ENCODE data around the gene LYPD6B. TPM values are rescaled to one million over a fixed set of nuclear protein-coding genes. Genes with fewer than 3 reads are reported as not detected.

Gene LYPD6B
- total RNA-seq, 1 donor from 2014 or later, result not detected

DNA sequence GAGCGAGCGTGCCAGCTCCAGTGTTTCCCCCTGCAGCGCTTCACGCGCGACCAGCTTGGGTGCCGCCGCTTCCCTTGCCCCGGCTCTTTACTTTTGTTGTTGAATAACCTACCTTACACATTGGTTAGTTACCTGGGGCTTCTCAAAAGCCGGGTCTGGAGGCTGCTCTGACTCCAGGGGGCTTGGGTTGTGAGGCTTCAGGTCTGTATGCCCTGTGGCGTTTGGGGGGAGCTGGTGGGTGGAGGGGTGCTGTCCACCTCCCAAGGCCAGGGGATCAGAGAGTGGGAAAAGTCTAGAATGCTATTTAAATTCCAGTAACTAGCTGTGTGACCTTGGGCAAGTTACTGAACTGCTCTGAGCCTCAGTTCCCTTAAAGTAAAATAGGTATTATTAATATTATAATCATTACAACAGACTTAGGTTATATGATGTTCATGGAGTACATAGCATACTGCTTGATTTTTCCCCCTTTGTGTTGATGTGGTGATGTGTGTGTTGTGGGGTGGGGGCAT is 770 bp downstream of the LYPD6B start:
- no peak for DNase-seq (ENCODE audit: low spot score)

DNA sequence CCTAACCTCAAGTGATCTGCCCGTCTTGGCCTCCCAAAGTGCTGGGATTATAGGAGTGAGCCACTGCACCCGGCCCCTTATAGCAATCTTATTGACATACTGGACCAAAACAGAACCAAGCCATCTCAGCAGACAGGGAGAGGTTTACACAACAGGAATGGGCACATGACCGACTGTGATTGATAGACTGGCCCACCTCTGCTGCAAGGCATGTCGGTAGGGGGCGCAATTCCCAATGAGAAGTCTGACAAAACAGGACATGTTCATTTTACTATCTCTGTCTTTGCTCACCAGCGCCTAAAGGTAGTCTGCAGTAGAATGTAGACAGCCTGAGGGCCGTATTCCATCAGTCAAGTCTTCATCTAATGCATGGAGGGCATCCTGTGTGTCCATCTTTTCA is 2.0 kb downstream of the LYPD6B start:
- no peak for DNase-seq (ENCODE audit: low spot score)

DNA sequence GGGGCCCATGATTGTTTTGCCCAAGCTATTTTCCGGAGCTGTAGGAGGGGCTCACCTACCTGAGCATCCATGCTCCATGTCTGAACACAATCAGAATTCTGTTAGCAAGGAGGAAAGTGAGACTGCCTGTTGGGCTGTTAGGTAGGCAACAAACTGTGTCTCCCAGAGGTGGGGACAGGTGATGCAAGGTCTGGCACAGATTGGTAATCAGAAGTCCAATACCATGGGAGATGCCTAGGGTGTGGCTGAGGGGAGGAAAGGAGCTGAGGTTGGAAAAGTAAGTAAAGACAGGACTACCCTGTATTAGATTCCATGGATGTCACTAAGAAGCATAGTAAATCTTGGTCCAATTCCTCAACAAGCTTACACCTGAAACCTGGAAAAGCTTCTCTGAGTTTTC is 3.0 kb downstream of the LYPD6B start:
- no peak for DNase-seq (ENCODE audit: low spot score)

DNA sequence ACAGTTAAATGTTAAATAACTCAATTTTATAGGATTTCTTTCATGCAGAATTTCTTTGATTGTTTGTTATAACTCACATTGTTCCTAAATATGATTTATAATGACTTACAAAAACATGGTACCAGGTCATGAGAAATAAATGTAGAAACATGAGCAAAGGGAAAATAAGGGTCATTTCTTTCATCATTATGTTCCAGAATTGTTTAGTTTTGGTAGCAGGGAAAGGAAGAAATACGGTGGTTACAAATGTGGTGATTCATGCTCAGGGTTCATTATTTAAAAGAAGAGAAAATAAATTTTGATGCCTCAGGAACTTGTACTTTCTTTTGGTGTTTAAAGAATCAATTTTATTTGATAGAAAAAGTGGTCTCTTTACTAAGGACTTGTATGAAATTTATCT is 4.4 kb downstream of the LYPD6B start:
- no peak for DNase-seq (ENCODE audit: low spot score)

DNA sequence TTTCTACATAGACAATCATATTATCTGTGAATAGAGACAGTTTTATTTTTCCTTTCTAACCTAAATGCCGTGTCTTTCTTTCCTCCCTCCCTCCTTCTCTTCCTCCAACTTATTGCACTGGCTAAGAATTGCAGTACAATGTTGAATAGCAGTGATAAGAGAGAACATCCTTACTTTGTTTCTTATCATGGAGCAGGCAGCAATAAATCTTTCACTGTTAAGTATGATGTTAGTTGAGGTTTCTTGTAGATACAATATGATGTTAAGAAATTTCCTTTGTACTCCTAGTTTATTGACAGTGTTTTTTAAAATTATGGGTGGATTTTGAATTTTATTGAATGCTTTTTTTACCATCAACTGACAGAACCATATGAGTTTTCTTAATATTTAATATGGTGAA is 6.0 kb downstream of the LYPD6B start:
- no peak for DNase-seq (ENCODE audit: low spot score)

DNA sequence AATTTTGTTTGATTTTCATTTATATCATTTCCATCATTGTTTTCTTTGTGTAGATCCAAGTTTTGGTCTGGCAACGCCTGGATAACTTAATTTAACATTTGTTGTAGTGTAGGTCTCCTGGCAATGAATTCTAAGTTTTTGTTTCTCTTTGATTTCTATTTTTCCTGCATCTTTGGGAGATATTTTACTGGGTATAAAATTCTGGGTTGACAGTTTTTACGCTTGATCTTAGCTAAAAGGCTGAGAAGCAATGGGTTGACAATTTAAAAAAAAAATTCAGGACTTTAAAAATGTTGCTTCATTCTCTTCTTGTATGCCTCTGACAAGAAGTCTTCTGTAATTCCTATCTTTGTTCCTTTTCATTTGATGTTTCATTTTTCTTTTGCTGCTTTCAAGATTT is 8.6 kb downstream of the LYPD6B start:
- DNase-seq (ENCODE audit: low spot score), result no peak

DNA sequence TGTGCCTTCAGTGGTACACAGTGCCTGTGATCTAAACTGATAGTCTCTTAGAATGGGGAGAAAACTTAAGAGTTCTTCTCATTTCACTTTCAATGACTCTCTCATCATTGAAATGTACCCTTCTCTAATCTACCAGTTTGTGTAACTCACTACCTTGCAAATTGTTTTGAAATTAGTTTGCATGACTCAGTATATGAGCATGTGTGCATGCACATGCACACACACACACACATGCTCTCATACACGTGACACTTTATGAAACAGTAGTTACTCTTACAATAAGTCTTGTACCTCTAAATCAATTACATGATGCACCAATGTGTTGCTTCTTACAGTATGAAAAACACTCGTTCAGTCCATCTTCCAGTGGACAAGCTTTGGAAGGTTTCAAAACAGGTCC is 10.6 kb downstream of the LYPD6B start:
- no peak for DNase-seq (ENCODE audit: low spot score)

DNA sequence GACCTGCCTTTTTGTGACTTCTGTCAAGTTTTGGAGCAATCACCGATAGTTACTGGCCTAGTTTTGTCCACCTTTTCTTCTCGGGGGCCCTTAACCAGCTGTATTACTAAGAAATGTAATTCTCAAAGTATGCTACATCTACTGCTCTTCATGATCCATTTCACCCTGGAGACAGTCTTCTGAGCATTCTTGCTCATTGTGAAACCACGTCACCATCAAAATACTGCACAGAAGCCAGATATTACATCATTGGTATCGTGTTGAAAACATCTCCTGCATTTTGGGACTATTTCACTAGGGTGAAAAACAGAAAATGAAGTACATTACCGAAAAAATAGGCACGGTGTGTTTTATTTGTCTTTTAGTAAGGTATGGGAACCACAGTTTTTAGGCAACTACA is 11.7 kb downstream of the LYPD6B start:
- DNase-seq (ENCODE audit: low spot score), result no peak

DNA sequence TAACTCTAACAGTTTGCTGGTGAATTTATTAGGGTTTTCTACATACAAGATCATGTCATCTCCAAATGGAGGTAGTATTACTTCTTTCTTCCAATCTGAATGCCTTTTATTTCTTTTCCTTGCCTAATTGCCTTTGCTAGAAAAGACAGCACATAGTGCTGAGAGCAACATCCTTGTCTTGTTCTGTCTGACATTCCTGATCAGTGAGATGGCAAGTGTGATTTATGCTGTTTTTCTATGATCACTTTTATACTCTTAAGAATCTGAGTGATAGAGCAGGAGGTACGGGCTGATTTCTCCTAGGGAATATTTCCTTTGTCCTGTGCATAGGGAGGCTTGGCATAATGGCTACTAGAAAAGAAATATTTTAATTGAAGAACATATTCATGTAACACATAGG is 17.3 kb downstream of the LYPD6B start:
- DNase-seq (ENCODE audit: low spot score), result no peak

DNA sequence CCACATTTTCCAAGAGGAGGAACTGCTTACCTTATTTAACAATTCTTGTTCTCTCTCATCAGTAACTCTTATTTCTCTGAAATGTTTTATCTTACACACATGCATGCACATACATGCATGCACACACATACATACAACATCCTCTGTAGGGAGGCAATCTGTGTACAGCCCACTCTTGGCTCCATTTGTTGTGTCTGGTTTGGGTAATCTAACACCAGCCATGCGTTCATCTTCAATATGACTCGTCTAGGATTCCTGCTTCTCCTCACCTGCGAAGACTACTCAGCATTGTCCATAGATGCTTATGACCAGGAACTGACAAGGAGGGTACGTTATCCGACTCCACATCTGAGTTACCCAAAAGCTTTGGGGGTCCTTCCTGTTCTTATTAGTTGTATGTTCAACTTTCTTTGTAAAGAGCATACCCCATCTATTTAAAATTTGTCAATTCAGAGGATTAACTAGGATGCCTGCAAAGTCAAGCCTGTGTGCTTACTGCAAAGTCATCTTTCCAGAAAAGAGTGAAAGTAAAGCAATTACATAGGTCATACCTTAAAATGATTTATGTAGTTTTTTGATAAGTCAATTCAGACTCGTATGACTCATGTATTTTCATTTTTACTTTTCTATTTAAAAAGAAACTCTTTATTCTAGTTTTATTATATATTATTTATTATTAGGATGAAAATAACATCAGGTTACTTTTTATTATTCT is 18.2 kb downstream of the LYPD6B start:
- DNase-seq (ENCODE audit: low spot score), result no peak

DNA sequence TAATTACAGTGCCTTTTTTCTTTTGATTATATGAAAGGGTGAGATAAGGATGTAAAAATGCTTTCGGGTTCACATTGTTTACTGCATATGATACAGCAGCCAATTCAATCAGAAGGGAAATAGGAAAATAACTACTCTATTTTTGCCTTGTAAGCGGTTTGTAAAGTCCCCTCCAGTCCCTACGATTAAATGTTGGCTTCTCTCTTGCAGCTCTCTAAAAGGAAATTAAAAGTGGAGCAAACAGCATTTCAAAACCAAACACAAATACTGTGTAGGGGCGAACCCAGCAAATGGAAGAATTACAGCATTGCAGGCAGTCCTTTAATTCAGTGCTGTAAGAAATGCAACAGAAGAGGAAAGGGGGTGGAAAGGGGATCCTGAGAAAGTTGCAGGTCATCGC is 18.9 kb downstream of the LYPD6B start:
- DNase-seq (ENCODE audit: low spot score), result no peak

DNA sequence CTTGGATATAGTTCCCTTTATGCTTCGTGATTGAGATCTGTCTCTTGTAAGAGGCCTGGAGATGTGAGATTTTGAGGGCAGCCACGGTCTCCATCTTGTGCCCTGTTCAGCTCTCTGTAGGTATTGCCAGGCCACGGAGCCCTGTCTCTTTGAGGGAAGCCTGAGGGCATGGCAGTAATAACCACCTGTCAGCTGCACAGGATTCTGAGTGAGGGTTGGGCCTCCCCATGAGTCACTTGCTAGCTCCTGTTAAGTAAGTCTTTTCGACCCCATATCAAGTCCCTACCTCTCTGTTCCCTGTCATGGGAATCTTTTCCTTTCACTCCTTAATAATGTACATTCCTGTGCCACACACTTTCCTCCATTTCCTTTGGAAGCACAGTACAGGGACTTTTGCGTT is 20.4 kb downstream of the LYPD6B start:
- no peak for DNase-seq (ENCODE audit: low spot score)

DNA sequence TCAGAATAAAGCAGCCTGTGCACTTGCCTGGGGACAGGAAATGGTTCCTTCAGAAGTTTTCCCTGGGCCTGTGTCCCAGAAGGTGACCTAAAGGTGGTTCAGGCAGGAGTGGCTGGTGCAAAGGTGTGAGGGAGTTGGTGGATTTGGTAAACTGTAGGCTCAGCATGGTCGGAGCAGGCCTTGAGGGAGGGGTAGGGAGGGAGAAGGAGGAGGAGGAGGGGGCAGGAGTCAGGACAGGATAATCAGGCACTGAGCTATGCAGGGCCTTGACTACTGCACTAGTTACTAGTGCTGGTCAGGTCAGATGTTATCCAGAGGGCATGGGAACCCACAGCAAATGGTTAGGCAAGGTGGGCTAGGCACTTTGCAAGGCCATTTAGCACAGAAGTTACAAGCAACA is 21.3 kb downstream of the LYPD6B start:
- no peak for DNase-seq (ENCODE audit: low spot score)

DNA sequence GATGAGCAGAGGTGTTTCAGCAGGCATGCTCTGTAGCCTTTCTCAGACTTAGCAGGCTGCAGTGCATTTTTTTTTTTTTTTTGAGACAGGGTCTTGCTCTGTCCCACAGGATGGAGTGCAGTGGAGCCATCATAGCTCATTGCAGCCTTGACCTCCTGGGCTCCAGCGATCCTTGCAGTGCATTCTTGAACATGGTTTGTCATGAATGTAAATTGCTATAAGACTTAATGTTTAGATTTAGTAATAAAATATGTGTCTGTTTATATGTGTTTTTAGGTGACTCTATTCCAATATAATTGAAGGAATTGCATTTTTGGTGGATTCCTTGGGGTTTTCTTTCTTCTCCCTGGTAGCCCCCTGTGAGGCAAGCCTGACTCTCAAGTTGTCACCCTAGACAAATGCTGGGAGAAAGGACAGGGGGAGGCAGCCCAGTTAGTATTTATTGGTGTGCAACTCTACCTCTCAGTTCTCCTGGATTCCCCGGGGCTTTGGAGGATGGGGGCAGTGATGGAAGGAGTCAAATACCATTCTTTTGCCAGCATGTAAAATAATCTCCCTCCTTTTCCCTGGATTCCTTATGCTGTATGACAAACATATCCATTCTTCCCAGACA is 22.7 kb downstream of the LYPD6B start:
- DNase-seq (ENCODE audit: low spot score), result no peak

DNA sequence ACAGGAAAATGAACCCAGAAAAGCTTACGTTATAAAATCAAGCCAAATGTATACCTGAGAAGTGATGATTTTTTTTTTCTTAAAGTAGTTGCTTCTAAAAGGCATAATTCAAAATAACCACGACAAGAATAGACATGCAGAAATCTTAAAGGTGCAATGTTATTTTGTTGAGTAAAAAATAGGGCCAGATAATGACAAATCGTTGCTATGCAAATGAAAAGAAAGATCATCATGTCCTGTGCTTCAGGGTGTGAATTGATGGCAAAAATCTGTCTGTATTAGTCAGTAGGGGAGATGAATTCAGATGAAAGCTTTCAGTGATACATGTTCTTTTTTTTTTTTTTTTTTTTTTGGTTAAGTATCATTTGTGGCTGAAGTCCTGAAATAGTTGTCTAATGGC is 24.0 kb downstream of the LYPD6B start:
- no peak for DNase-seq (ENCODE audit: low spot score)

DNA sequence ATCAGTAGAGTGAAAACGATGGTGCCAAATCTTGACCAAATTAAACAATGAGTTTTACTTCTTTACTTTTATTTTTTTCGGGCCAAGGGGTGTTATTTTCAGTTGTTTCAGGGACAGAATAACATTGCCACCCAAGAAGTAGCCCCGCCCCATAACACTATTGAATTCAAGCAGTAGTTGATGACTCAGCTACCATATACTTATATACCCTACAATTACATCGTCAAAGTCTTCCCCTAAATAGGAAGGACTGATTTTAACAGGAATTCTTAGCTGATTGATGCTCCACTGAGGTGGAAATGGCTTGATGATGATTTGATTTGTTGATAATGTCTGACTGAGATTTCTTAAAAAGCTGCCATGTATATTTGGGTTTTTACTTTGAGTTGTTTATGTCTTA is 24.7 kb downstream of the LYPD6B start:
- DNase-seq (ENCODE audit: low spot score), result no peak

DNA sequence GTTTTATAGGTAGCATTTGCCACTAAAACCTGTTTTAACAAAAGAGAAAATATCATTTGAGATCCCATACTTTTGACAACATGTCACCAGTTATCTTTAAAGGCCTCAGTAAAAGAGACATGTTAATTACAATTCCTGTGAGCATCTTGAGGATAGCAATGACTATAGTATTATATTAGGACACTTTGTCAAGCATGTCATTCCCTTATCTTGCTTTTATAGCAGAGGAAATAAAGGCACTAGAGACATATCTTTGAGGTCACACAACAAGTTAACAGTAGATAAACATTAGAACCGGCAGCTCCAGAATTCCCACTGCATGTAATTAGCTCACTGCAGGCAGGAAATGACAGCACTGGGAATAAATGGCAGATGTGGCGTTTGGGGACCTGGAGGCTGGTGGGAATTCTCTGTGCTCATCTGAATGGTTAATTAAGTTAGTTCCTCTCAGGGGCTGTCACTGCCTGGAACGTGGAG is 25.9 kb downstream of the LYPD6B start:
- no peak for DNase-seq (ENCODE audit: low spot score)

DNA sequence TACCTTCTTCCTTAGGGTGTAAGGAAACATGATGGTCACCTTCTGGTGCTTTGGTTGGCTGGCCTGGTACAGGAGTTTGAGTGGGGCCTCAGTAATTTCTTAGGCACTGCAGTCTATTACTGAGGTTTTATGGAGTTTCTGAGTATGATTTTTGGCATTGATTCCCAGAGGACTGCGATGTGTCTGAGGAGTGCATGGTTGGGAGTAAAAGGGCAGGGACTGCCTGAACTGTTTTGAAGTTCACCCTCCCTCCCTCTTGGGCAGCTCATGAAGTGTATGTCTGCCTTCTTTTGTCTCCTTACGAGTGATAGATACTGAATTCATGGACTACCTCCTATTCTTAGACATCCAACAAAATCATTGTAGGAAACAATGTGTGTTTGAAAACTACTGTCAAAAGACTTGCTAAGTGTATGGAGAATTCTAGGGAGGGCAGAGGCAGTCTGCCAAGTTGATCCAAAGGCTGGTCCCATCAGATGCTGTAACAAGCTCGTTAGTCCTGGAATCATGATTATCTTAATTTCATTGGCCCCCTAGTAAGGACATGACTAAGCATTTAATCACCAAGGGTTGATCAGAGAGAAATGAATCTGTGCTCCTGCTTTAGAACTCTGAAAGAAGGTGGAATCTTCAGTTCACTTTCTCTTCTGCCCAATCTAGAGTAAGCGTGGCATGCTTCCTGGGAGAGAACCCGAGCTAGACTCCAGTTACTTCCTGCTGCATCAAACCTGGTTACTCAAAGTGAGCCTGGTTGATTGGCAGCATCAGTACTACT is 26.5 kb downstream of the LYPD6B start:
- no peak for DNase-seq (ENCODE audit: low spot score)

DNA sequence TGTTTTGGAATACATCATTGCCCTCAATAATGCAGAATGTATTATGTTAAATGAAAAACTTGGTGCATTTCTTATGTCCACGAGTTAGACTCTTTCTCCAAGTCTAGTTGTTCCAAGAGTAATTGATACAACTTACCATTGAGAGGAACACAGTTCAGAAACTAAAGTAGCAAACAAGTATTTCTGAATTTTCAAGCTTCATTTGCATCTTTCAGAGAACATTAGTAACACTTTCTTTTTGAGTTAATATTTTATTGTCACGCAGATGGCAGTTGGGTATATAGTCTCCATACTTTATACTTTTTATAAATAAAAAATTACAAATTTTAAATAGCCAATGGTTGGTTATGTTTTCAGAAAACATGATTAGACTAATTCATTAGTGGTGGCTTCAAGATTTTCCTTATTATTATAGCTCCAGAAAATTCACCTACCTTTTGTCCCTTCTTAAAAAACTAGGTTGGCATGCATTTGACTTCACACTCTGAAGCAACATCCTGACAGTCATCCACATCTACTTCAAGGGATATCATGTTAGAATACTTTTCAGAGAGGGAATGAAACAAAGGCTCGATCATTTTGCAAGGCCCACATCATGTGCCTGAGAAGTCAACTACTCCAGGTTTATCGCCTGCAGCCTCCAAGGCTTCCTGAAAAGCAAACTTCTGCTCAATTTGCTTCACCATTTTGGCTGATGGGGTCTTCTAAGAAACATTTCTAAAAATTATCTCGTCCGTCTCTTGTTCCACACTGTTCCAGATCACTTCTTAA is 29.9 kb downstream of the LYPD6B start:
- no peak for DNase-seq (ENCODE audit: low spot score)

DNA sequence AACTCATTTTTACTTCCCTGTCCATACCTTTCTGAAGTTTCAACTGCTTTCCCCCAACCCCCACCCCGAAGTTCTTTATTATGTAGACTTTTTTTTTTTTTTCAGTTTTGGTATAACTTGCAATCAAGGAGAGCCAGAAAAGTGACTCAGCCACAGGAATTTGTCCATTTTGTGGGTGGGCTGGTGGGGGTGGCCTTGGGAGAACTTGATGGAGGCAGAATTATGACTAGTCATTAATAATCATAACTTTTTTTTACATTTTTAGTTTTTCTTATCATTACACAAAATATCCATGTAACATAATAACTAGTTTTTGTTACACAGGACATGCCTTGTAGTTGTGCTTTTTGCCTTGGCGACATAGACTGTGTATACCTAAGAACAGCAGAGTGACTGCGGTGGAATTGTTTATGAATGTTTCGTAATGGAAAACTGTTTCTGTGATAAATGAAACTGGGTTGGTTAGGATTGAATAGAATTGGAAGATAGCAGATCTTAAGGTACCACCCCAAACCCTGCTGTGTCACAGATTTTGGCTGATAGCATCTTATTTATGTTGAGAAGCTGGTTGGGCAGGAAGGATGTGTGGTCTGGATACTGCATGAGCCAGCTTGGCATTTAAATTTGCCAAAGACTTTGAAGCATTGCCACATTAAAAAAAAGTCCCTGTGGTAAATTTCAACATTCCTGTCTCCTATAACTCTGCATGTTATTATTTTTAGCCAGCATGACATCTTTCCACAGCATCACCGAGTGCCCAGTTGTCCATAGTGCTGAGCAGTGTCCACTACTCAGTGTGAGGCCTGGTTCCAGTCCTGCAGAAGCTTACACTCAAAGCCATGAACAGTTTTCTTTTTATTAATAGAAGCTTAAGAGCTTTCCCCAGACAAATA is 30.7 kb downstream of the LYPD6B start:
- no peak for DNase-seq (ENCODE audit: low spot score)
